HG03064 (cell line): ENCODE results near the gene AMZ2.
"Not testable (repeated sequence)": the region's sequence is repeated elsewhere in the genome, so short reads cannot be mapped to it uniquely, and the experiment has no call there.

ENCODE experiments used
- ATAC-seq: cut with Tn5 transposase; IDR thresholded peaks from one replicate; pipeline ENCODE4 v1.9.1; 2021; ENCODE audit warnings: low read depth; ENCODE audit not compliant: unreplicated experiment

Gene AMZ2

GRCh38 chr17:68219429-68219828 is 28.4 kb upstream of the AMZ2 start:
- ATAC-seq, result not testable (repeated sequence)

GRCh38 chr17:68220186-68220585 is 27.7 kb upstream of the AMZ2 start:
- ATAC-seq, result not testable (repeated sequence)

- not testable (repeated sequence) for ATAC-seq
Observed at GRCh38 chr17:68220786-68221185, 27.1 kb upstream of the AMZ2 start.

GRCh38 chr17:68221786-68222185 is 26.1 kb upstream of the AMZ2 start:
- no peak for ATAC-seq

- no peak for ATAC-seq
Observed at GRCh38 chr17:68222606-68223005, 25.2 kb upstream of the AMZ2 start.

GRCh38 chr17:68225055-68225454 is 22.8 kb upstream of the AMZ2 start:
- ATAC-seq, result not testable (repeated sequence)

GRCh38 chr17:68228039-68228680 is 19.7 kb upstream of the AMZ2 start:
- not testable (repeated sequence) for ATAC-seq

- no peak for ATAC-seq
Observed at GRCh38 chr17:68228817-68229570, 18.8 kb upstream of the AMZ2 start.

GRCh38 chr17:68229619-68230018 is 18.2 kb upstream of the AMZ2 start:
- no peak for ATAC-seq

GRCh38 chr17:68231131-68231530 is 16.7 kb upstream of the AMZ2 start:
- ATAC-seq, result not testable (repeated sequence)

GRCh38 chr17:68231541-68231940 is 16.3 kb upstream of the AMZ2 start:
- ATAC-seq, result no peak

GRCh38 chr17:68232741-68233140 is 15.1 kb upstream of the AMZ2 start:
- not testable (repeated sequence) for ATAC-seq

GRCh38 chr17:68234726-68235335 is 13.0 kb upstream of the AMZ2 start:
- ATAC-seq, result not testable (repeated sequence)

- not testable (repeated sequence) for ATAC-seq
Observed at GRCh38 chr17:68235336-68235791, 12.5 kb upstream of the AMZ2 start.

GRCh38 chr17:68237369-68238163 is 10.3 kb upstream of the AMZ2 start:
- peak; percentile 67 for ATAC-seq

GRCh38 chr17:68238164-68238870 is 9.5 kb upstream of the AMZ2 start:
- no peak for ATAC-seq

- no peak for ATAC-seq
Observed at GRCh38 chr17:68238871-68239253, 9.0 kb upstream of the AMZ2 start.

- ATAC-seq, result no peak
Observed at GRCh38 chr17:68239632-68240366, 8.0 kb upstream of the AMZ2 start.

GRCh38 chr17:68246271-68247028 is 1.4 kb upstream of the AMZ2 start:
- no peak for ATAC-seq
